ENCODE results near the gene CD46. TPM values are rescaled to one million over a fixed set of nuclear protein-coding genes. Genes with fewer than 3 reads are reported as not detected.
"Not testable (repeated sequence)": the region's sequence is repeated elsewhere in the genome, so short reads cannot be mapped to it uniquely, and the experiment has no call there.

Gene CD46
- total RNA-seq, 1 experiment from 2014 or later = 116 TPM

GRCh38 chr1:207713529-207713928 is 38.3 kb upstream of the CD46 start:
- POLR2A ChIA-PET (ENCODE audit: unreplicated experiment) = no interaction called here
- no peak for TF ChIP-seq EZH2phosphoT487 (IDR thresholded peaks at IDR 0.05; ENCODE audit: borderline replicate concordance, low read length)
- 0 out of 2 replicates have a peak, but pooled peaks have one; percentile 25 for TF ChIP-seq CTCF (conservative IDR thresholded peaks at IDR 0.05; ENCODE audit: low read depth, low read length)

GRCh38 chr1:207719234-207719633 is 32.6 kb upstream of the CD46 start:
- POLR2A ChIA-PET (ENCODE audit: unreplicated experiment) = no interaction called here
- no peak for ATAC-seq
- no peaks in the 10 kb centered on the region for H4K20me1 ChIP-seq (ENCODE audit: low read length)
- H3K4me3 ChIP-seq (ENCODE audit: low read length) = no peak overlapping the region
- no peaks in the 10 kb centered on the region for H3F3A ChIP-seq (ENCODE audit: low read length, unreplicated experiment)
- no peak overlapping the region for H3K4me2 ChIP-seq (ENCODE audit: low read length)
- no peaks in the 10 kb centered on the region for H3K9me2 ChIP-seq (replicated peaks; ENCODE audit: low read length)
- no peaks in the 10 kb centered on the region for H3K9me3 ChIP-seq (ENCODE audit: low read length)
- H3K36me3 ChIP-seq (ENCODE audit: low read depth, low read length) = no peaks in the 10 kb centered on the region
- no peak overlapping the region for H3K27ac ChIP-seq (ENCODE audit: low read length)
- no peaks in the 10 kb centered on the region for H3K4me1 ChIP-seq (ENCODE audit: insufficient read depth, low read length)
- BruUV-seq (replicated peaks) = no TSS peak
- no peaks in the 10 kb centered on the region for H3K79me2 ChIP-seq (ENCODE audit: low read length)
- CTCF ChIA-PET = no interaction called here
- TF ChIP-seq EZH2 (IDR thresholded peaks at IDR 0.05; ENCODE audit: low read length, unreplicated experiment) (no peak), CTCF (conservative IDR thresholded peaks at IDR 0.05; ENCODE audit: low read depth, low read length) (no peak), EZH2phosphoT487 (IDR thresholded peaks at IDR 0.05; ENCODE audit: borderline replicate concordance, low read length) (no peak)
- intact Hi-C loops (cut with micrococcal nuclease) = no loop called here
- no peak for DNase-seq
- H2AFZ ChIP-seq (ENCODE audit: low read length) = no peak overlapping the region
- no peaks in the 10 kb centered on the region for H3K27me3 ChIP-seq (ENCODE audit: low read length)
- H3K9ac ChIP-seq (ENCODE audit: low read length) = no peak overlapping the region

More at GRCh38 chr1:207713529-207713928, 38.3 kb upstream of the CD46 start:
- no peaks in the 10 kb centered on the region for H4K20me1 ChIP-seq (ENCODE audit: low read length)
- CTCF ChIA-PET = no interaction called here
- no peaks in the 10 kb centered on the region for H3K27me3 ChIP-seq (ENCODE audit: low read length)
- no peak overlapping the region for H3K4me2 ChIP-seq (ENCODE audit: low read length)
- intact Hi-C loops (cut with micrococcal nuclease) = no loop called here
- no peak overlapping the region for H3K9ac ChIP-seq (ENCODE audit: low read length)
- BruUV-seq (replicated peaks) = no TSS peak
- H3K9me3 ChIP-seq (ENCODE audit: low read length) = no peaks in the 10 kb centered on the region
- DNase-seq (no peak), ATAC-seq (no peak)
- no peak overlapping the region for H3K27ac ChIP-seq (ENCODE audit: low read length)
- no peaks in the 10 kb centered on the region for H3K36me3 ChIP-seq (ENCODE audit: low read depth, low read length)
- no peak overlapping the region for H3K4me3 ChIP-seq (ENCODE audit: low read length)
- no peaks in the 10 kb centered on the region for H3F3A ChIP-seq (ENCODE audit: low read length, unreplicated experiment)
- H3K79me2 ChIP-seq (ENCODE audit: low read length) = no peaks in the 10 kb centered on the region
- peaks cover 10% of the 10 kb centered on the region for H3K4me1 ChIP-seq (ENCODE audit: insufficient read depth, low read length)
- H3K9me2 ChIP-seq (replicated peaks; ENCODE audit: low read length) = no peaks in the 10 kb centered on the region
- H2AFZ ChIP-seq (ENCODE audit: low read length) = no peak overlapping the region

GRCh38 chr1:207728200-207728858 is 23.5 kb upstream of the CD46 start:
- H4K20me1 ChIP-seq (ENCODE audit: low read length); BruUV-seq (replicated peaks); H3K36me3 ChIP-seq (ENCODE audit: low read depth, low read length); H3K27ac ChIP-seq (ENCODE audit: low read length); DNase-seq; H3K79me2 ChIP-seq (ENCODE audit: low read length); H3K9me2 ChIP-seq (replicated peaks; ENCODE audit: low read length); H3K4me3 ChIP-seq (ENCODE audit: low read length); H3K4me1 ChIP-seq (ENCODE audit: insufficient read depth, low read length); POLR2A ChIA-PET (ENCODE audit: unreplicated experiment); H3K4me2 ChIP-seq (ENCODE audit: low read length); H3K27me3 ChIP-seq (ENCODE audit: low read length); H3K9me3 ChIP-seq (ENCODE audit: low read length); H3K9ac ChIP-seq (ENCODE audit: low read length); H3F3A ChIP-seq (ENCODE audit: low read length, unreplicated experiment); intact Hi-C loops (cut with micrococcal nuclease); ATAC-seq; H2AFZ ChIP-seq (ENCODE audit: low read length): not testable (repeated sequence)
- CTCF ChIA-PET = interaction anchor here (0.7 kb wide), 1 partner anchor 30 kb away, joined by 3 read pairs; no protein-coding TSS in a partner anchor

- CTCF ChIA-PET; DNase-seq; intact Hi-C loops (cut with micrococcal nuclease): not testable (repeated sequence)
These were observed 14.2 kb upstream of the CD46 start for GRCh38 chr1:207737503-207738157.

GRCh38 chr1:207738158-207738659 is 13.6 kb upstream of the CD46 start:
- H2AFZ ChIP-seq (ENCODE audit: low read length); H3K27ac ChIP-seq (ENCODE audit: low read length); intact Hi-C loops (cut with micrococcal nuclease); H3F3A ChIP-seq (ENCODE audit: low read length, unreplicated experiment); H3K4me1 ChIP-seq (ENCODE audit: insufficient read depth, low read length); H3K79me2 ChIP-seq (ENCODE audit: low read length); H3K36me3 ChIP-seq (ENCODE audit: low read depth, low read length); H3K9me3 ChIP-seq (ENCODE audit: low read length); H3K27me3 ChIP-seq (ENCODE audit: low read length); ATAC-seq; DNase-seq; H4K20me1 ChIP-seq (ENCODE audit: low read length); POLR2A ChIA-PET (ENCODE audit: unreplicated experiment); H3K9ac ChIP-seq (ENCODE audit: low read length); H3K4me2 ChIP-seq (ENCODE audit: low read length); CTCF ChIA-PET; BruUV-seq (replicated peaks); H3K9me2 ChIP-seq (replicated peaks; ENCODE audit: low read length); H3K4me3 ChIP-seq (ENCODE audit: low read length): not testable (repeated sequence)

More at GRCh38 chr1:207737503-207738157, 14.2 kb upstream of the CD46 start:
- H3K4me1 ChIP-seq (ENCODE audit: insufficient read depth, low read length); H3K9me3 ChIP-seq (ENCODE audit: low read length); H3K4me2 ChIP-seq (ENCODE audit: low read length); H3K27ac ChIP-seq (ENCODE audit: low read length); H3F3A ChIP-seq (ENCODE audit: low read length, unreplicated experiment); H2AFZ ChIP-seq (ENCODE audit: low read length); H3K4me3 ChIP-seq (ENCODE audit: low read length); H3K36me3 ChIP-seq (ENCODE audit: low read depth, low read length); H3K9me2 ChIP-seq (replicated peaks; ENCODE audit: low read length); H3K27me3 ChIP-seq (ENCODE audit: low read length); POLR2A ChIA-PET (ENCODE audit: unreplicated experiment); H3K79me2 ChIP-seq (ENCODE audit: low read length); BruUV-seq (replicated peaks); H3K9ac ChIP-seq (ENCODE audit: low read length); H4K20me1 ChIP-seq (ENCODE audit: low read length); ATAC-seq: not testable (repeated sequence)

Data from PC-3 (cell line).